Stimulated activated naive CD4-positive, alpha-beta T cell treated with Interleukin-2 at 50 U/mL for 16 hours (primary cell): Measurements from ENCODE around the gene CCDC9.
"Not testable (repeated sequence)": the region's sequence is repeated elsewhere in the genome, so short reads cannot be mapped to it uniquely, and the experiment has no call there.

Source experiments
- DNase-seq: peaks from one replicate; lab custom pipeline; 2025; lab: John Stamatoyannopoulos, UW

The CCDC9 gene

DNA sequence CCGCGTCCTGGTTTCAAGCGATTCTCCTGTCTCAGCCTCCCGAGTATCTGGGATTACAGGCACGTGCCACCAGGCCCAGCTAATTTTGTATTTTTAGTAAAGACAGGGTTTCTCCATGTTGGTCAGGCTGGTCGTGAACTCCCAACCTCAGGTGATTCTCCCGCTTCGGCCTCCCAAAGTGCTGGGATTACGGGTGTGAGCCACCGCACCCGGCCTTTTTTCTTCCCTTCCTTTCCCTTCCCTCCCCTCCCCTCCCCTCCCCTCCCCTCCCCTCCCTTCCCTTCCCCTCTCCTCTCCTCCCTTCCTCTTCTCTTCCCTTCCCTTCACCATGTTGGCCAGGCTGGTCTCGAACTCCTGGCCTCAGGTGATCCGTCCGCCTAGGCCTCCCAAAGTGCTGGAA lies 44.5 kb downstream of the CCDC9 start:
- not testable (repeated sequence) for DNase-seq

- no peak for DNase-seq
Observed at GRCh38 chr19:47302249-47302648, 45.9 kb downstream of the CCDC9 start.

GRCh38 chr19:47303966-47304365 lies 47.6 kb downstream of the CCDC9 start:
- no peak for DNase-seq

DNA sequence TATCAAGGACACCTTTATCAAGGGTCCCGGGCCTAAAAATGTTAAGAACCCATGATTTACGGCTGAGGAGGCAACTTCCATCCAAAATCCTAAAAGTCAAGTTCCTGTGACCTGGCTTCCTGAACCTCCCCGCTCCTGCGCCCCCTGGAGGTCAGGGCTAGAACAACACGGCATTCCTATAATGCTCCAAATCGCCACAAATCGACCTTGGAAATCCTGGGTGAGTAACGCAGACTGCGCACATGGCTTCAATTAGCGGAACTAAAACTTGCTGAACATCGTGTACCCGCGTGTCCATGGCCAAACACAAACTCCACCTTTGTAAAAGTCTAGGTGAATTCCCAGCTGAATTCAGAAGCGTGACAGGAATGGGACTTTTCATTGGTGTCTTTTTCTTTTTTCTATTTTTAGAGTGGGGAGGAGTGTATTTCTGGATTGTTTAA lies 49.0 kb downstream of the CCDC9 start:
- DNase-seq: peak; percentile 25

GRCh38 chr19:47306303-47306702 lies 50.0 kb downstream of the CCDC9 start:
- no peak for DNase-seq

GRCh38 chr19:47309038-47309437 lies 52.7 kb downstream of the CCDC9 start:
- no peak for DNase-seq

DNA sequence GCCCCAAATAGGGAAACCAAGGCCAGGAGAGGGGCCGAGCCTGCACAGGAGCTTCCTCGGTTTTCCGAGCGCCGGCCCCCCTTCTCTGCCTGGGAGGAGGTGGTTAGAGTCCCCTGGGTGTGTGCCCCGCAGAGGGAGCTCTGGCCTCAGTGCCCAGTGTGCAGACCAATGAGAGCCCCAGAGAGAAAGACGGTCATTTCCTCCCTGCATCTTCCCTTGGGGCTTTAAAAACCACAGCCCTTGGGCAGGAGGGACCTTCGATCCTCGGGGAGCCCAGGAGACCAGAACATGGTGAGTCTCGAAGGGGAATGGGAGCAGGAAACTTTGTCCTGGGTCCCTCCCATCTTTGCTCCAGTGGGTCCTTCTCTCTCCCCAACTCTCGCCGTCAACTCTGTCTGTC lies 53.3 kb downstream of the CCDC9 start, which contains the start of gene C5AR1:
TSS of gene C5AR1 (plus strand) at position 254 of the 400 bp plus-strand sequence. CDS start at position 289, 35 bp downstream.
- no peak for DNase-seq

DNA sequence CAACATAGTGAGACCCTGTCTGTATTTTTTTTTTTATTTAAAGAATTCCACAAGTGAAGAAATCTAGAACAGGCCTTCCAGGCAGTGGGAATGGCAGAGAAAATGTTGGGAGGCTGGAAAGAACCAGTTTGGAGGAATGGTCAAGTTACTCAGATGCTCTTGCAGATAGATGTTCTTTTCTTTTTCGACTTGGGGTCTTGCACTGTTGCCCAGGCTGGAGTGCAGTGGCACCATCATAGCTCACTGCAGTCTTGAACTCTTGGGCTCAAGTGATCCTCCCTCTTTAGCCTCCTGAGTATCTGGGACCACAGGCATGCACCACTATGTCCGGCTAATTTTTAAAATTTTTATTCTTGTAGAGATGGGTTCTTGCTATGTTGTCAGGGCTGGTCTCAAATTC lies 54.0 kb downstream of the CCDC9 start:
- no peak for DNase-seq

- no peak for DNase-seq
Observed at GRCh38 chr19:47310819-47311218, 54.5 kb downstream of the CCDC9 start.

- DNase-seq: no peak
Observed at GRCh38 chr19:47312366-47313006, 56.2 kb downstream of the CCDC9 start.

DNA sequence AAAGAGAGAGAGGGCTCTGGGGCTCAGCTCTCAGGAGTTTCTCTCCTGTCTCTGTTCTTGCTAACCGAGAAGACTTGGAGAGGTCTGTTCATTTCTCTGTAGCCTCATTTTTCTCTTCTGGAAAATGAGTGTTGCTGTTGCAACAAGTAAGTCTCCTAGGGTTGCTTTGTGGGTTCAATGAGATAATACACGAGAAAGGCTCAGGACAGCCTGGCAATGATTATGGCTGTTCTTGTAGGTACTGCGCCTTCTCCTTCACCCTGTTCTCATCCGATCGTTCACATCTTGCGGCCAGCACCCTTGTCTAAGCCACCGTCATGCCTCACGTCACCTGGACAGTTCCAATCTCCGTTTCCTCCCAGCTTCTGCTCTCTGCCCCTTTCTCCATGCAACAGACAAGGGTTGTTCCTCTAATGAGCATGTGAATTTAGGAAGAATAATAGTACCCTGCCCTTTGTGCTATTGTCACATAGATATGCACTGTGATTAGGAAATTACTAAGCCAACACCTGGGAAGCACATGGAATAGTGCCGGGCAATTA lies 57.5 kb downstream of the CCDC9 start:
- no peak for DNase-seq

- DNase-seq: no peak
Observed at GRCh38 chr19:47315125-47315821, 58.9 kb downstream of the CCDC9 start.

GRCh38 chr19:47316513-47316912 lies 60.2 kb downstream of the CCDC9 start:
- DNase-seq: no peak

GRCh38 chr19:47319923-47320871 lies 63.9 kb downstream of the CCDC9 start:
- no peak for DNase-seq
